HG03064 (cell line): ENCODE measurements around the gene FBLN2.
"Not testable (repeated sequence)": the region's sequence is repeated elsewhere in the genome, so short reads cannot be mapped to it uniquely, and the experiment has no call there.

ENCODE experiments used
- ATAC-seq: cut with Tn5 transposase; IDR thresholded peaks from one replicate; pipeline ENCODE4 v1.9.1; 2021; ENCODE audit warnings: low read depth; ENCODE audit not compliant: unreplicated experiment

Gene FBLN2

GRCh38 chr3:13544951-13545651 lies 3.8 kb upstream of the FBLN2 start:
- no peak for ATAC-seq

GRCh38 chr3:13545952-13546454 lies 2.9 kb upstream of the FBLN2 start:
- no peak for ATAC-seq

GRCh38 chr3:13546667-13547171 lies 2.2 kb upstream of the FBLN2 start:
- no peak for ATAC-seq

GRCh38 chr3:13547591-13548371 lies 1.1 kb upstream of the FBLN2 start:
- ATAC-seq: no peak

GRCh38 chr3:13549623-13550422 lies 898 bp downstream of the FBLN2 start:
- ATAC-seq: no peak

- no peak for ATAC-seq
Observed at GRCh38 chr3:13550423-13550690, 1.4 kb downstream of the FBLN2 start.

- no peak for ATAC-seq
Observed at GRCh38 chr3:13550791-13551360, 2.0 kb downstream of the FBLN2 start.

GRCh38 chr3:13552857-13553652 lies 4.1 kb downstream of the FBLN2 start:
- ATAC-seq: no peak

- ATAC-seq: no peak
Observed at GRCh38 chr3:13553686-13554085, 4.8 kb downstream of the FBLN2 start.

GRCh38 chr3:13555753-13556152 lies 6.8 kb downstream of the FBLN2 start:
- ATAC-seq: no peak

GRCh38 chr3:13556207-13556606 lies 7.3 kb downstream of the FBLN2 start:
- no peak for ATAC-seq

GRCh38 chr3:13556917-13557316 lies 8.0 kb downstream of the FBLN2 start:
- ATAC-seq: no peak

GRCh38 chr3:13557417-13557816 lies 8.5 kb downstream of the FBLN2 start:
- no peak for ATAC-seq

GRCh38 chr3:13557926-13558325 lies 9.0 kb downstream of the FBLN2 start:
- ATAC-seq: no peak

- ATAC-seq: no peak
Observed at GRCh38 chr3:13558651-13559050, 9.7 kb downstream of the FBLN2 start.

GRCh38 chr3:13559764-13560525 lies 11.0 kb downstream of the FBLN2 start:
- no peak for ATAC-seq

GRCh38 chr3:13561376-13561775 lies 12.5 kb downstream of the FBLN2 start:
- no peak for ATAC-seq

GRCh38 chr3:13561967-13562366 lies 13.0 kb downstream of the FBLN2 start:
- ATAC-seq: no peak

- not testable (repeated sequence) for ATAC-seq
Observed at GRCh38 chr3:13562421-13562820, 13.5 kb downstream of the FBLN2 start.
